LNCaP clone FGC (cell line): ENCODE data around the gene ELAVL4.

ENCODE experiments used
- DNase-seq: peaks from one replicate; pipeline ENCODE4 v3.0.0-alpha.2; 2011; ENCODE audit warnings: low read depth
- H3K4me3 ChIP-seq: 2 replicates; pipeline ENCODE4 v1.5.1; 2011; ENCODE audit warnings: mild to moderate bottlenecking, low read depth, low read length, control low read depth
- CTCF ChIP-seq: IDR thresholded peaks from 2 replicates; pipeline ENCODE4 v1.5.1; 2012; ENCODE audit warnings: mild to moderate bottlenecking; ENCODE audit not compliant: control insufficient read depth, insufficient read depth; ENCODE audit errors: extremely low read depth

ELAVL4 gene

DNA sequence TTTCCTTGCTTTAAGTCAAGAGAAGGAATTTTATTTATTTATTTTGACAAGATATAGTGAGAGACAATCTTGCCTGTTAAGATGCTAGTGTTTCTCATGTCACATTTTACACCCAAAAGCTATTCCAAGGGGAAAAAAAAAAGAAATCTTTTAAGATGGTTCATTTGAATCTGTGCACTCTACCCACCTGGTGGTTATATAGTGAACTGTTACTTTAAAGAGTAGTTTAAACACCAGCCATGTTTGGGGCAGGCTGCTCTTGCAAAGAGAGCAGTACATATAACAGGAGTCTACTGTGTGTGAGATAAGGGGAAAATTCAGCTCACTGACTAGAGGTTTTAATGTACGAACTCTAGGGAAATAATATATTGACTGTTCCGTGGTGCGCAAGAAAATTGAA lies 3.3 kb upstream of the ELAVL4 start:
- no peak for TF ChIP-seq CTCF
- no peak for DNase-seq
- H3K4me3 ChIP-seq = no peak overlapping the region

DNA sequence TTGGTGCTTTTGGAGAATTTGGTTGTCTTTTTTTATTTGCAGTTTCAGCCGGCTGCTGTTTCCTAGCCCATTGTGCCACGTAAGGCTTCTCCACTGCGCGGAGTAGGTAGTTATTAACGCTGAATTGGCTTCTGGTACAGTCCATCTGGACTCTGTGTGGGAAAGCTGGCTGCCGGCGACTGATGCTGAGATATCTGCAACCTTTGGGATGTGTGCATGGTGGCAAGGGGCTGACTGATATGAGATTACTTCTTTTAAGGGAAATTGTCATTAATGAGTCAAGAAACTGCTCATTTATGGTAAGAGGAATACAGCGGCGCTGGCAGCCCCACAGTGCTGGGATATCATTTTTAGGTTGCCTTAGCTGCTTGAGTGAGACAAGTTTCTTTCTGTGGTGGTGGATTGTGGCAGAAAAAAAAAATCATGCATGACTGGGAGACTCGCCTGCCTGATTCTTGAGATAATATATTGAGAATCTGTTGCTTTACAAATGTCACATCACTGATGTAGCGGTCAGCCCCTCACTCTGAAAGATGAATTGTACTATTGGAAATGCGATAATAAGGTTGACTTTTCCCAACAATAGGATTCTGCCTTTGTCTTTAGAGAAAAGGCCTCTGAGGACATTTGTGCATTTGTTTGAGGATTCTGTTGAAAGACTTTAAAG lies 2.5 kb upstream of the ELAVL4 start:
- DNase-seq = no peak
- no peak for TF ChIP-seq CTCF
- H3K4me3 ChIP-seq = no peak overlapping the region

DNA sequence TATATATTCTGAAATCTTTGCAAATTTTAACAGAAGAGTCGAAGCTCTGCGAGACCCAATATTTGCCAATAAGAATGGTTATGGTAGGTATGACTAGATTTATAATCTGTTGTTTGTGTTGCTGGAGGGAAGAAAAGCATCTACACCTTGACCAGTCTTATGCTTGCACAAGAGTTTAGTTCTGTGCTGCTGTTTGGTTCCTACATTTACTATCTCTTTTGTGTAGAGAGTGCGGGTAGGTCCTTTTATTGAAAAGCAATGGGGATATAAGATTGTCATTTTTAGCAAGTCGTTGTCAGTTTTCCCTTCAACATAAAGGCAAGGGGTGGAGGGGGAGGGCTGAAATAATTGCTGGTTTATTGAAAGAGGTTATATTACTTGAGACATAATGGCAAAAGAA lies 396 bp downstream of the ELAVL4 start:
- TF ChIP-seq CTCF = no peak
- DNase-seq = no peak
- no peak overlapping the region for H3K4me3 ChIP-seq

DNA sequence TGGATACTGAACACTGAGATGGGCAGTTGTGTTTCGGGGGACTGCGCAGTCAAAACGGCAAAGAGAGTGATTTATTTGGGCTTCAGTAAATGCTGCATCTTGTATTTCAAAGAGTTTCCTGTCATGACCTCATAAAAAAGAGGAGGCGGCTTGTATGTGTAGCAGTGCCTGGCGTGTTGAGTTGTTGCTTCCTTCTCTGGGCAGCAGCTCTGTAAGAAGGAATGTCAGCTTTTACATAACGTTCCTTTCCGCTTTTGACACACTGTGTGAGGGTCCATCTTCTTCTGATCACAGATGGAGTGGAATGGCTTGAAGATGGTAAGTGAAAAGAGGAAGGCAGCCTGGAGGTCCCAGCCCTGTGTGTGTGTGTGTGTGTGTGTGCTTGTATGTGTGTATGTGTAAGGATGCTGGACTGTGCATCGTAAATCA lies 941 bp downstream of the ELAVL4 start:
- no peak for TF ChIP-seq CTCF
- no peak for DNase-seq
- no peak overlapping the region for H3K4me3 ChIP-seq

DNA sequence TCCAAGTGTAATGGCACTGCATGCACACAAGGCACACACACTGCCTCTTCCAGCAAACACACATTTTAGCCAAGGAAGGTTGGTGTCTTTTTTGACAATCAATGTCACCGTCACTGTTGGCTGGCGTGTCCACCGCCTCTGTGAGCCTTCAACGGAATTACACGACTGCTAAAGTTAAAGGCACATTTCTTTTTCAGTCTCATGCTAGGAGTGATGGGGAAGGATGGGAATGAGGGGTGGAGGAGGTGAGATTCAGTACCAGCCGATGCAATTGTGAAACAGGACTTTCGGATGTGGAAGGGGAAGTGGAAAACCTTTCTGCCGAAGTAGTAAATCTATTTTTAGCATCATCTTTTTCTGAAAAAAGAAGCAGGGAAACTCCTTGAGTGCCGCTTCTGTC lies 1.4 kb downstream of the ELAVL4 start:
- no peak for DNase-seq
- no peak overlapping the region for H3K4me3 ChIP-seq
- no peak for TF ChIP-seq CTCF

GRCh38 chr1:50110656-50111055 lies 1.9 kb downstream of the ELAVL4 start:
- no peak for TF ChIP-seq CTCF
- H3K4me3 ChIP-seq = no peak overlapping the region
- no peak for DNase-seq

- no peak for TF ChIP-seq CTCF
- H3K4me3 ChIP-seq = no peak overlapping the region
- DNase-seq = no peak
These were observed 2.8 kb downstream of the ELAVL4 start for GRCh38 chr1:50111503-50111902.
